Cardiac fibroblast (primary cell): ENCODE data around the gene HMCN2.

ENCODE experiments used
- DNase-seq, 2 donors: peaks; one replicate each; pipeline versions ENCODE4 v3.0.0 to v3.0.0-alpha.2; 2010; ENCODE audit warnings: low read depth in 2 of 2
- H3K4me3 ChIP-seq, 2 donors: replicated peaks in 1 of 2; 1 replicate in 1 of 2; 2 replicates in 1 of 2; pipeline ENCODE4 v1.5.1; 2011; ENCODE audit warnings: low read depth in 2 of 2, low read length in 2 of 2, mild to moderate bottlenecking in 2 of 2, moderate library complexity in 1 of 2
- CTCF ChIP-seq: IDR thresholded peaks from one replicate; pipeline ENCODE4 v1.5.1; 2011; ENCODE audit warnings: low read depth, mild to moderate bottlenecking, low read length, inconsistent platforms

The HMCN2 gene

GRCh38 chr9:130313103-130313858 is 47.7 kb downstream of the HMCN2 start:
- DNase-seq: no peak
- no peak overlapping the region for H3K4me3 ChIP-seq

GRCh38 chr9:130315446-130316226 is 50.1 kb downstream of the HMCN2 start:
- H3K4me3 ChIP-seq: no peak overlapping the region
- no peak for DNase-seq
- TF ChIP-seq CTCF: no peak

More at GRCh38 chr9:130313103-130313858, 47.7 kb downstream of the HMCN2 start:
- no peak for TF ChIP-seq CTCF

GRCh38 chr9:130316430-130316829 is 50.9 kb downstream of the HMCN2 start:
- TF ChIP-seq CTCF: no peak
- DNase-seq: no peak
- no peak overlapping the region for H3K4me3 ChIP-seq

GRCh38 chr9:130319300-130319699 is 53.7 kb downstream of the HMCN2 start:
- TF ChIP-seq CTCF: no peak
- no peak overlapping the region for H3K4me3 ChIP-seq
- DNase-seq: no peak

- H3K4me3 ChIP-seq: no peak overlapping the region
- DNase-seq: no peak
- TF ChIP-seq CTCF: no peak
Measured at GRCh38 chr9:130319944-130320712, 54.6 kb downstream of the HMCN2 start.

GRCh38 chr9:130320723-130321481 is 55.3 kb downstream of the HMCN2 start:
- no peak for DNase-seq
- no peak overlapping the region for H3K4me3 ChIP-seq
- TF ChIP-seq CTCF: peak; percentile 12
